GM23338 (cell line): ENCODE results near the gene PCDHGA1. TPM values are rescaled to one million over a fixed set of nuclear protein-coding genes. Genes with fewer than 3 reads are reported as not detected.

ENCODE experiments used
- ATAC-seq: fragments of 200-7000 bp; cut with Tn5 transposase; 3 replicates; pipeline ENCODE4 v1.9.1; 2020
- DNase-seq: peaks from one replicate; pipeline ENCODE4 v3.0.0-alpha.2; 2015; ENCODE audit warnings: low spot score
- H2AFZ ChIP-seq: fragments of 200-600 bp; sonication (generic); 2 replicates; pipeline ENCODE4 v1.8.0; 2016; ENCODE audit warnings: antibody characterized with exemption, mild to moderate bottlenecking, moderate library complexity
- H3F3A ChIP-seq: fragments of 200-600 bp; sonication (generic); replicated peaks from 2 replicates; pipeline ENCODE4 v1.8.0; 2017; ENCODE audit warnings: antibody characterized with exemption, mixed run types, low read depth
- H3K27ac ChIP-seq: fragments of 200-600 bp; sonication (generic); 2 replicates; pipeline ENCODE4 v1.6.1; 2016; ENCODE audit warnings: low read depth
- H3K27me3 ChIP-seq: fragments of 200-600 bp; sonication (generic); 2 replicates; pipeline ENCODE4 v1.8.0; 2016; ENCODE audit warnings: mild to moderate bottlenecking, mixed run types, moderate library complexity; ENCODE audit not compliant: insufficient read depth
- H3K36me3 ChIP-seq: fragments of 200-600 bp; sonication (generic); 2 replicates; pipeline ENCODE4 v1.8.0; 2016; ENCODE audit warnings: mild to moderate bottlenecking; ENCODE audit not compliant: insufficient read depth
- H3K4me1 ChIP-seq: fragments of 200-600 bp; sonication (generic); 2 replicates; pipeline ENCODE4 v1.8.0; 2016; ENCODE audit warnings: mild to moderate bottlenecking, moderate library complexity; ENCODE audit not compliant: insufficient read depth
- H3K4me2 ChIP-seq: fragments of 200-600 bp; sonication (generic); 2 replicates; pipeline ENCODE4 v1.7.1; 2017; ENCODE audit warnings: mixed run types
- H3K4me3 ChIP-seq: fragments of 200-600 bp; sonication (generic); 2 replicates; pipeline ENCODE4 v1.6.1; 2016; ENCODE audit warnings: mixed run types
- H3K79me2 ChIP-seq: fragments of 200-600 bp; sonication (generic); replicated peaks from 2 replicates; pipeline ENCODE4 v1.8.0; 2017; ENCODE audit warnings: mild to moderate bottlenecking; ENCODE audit not compliant: insufficient read depth
- H3K9me2 ChIP-seq: fragments of 200-600 bp; sonication (generic); 2 replicates; pipeline ENCODE4 v1.8.0; 2017; ENCODE audit not compliant: insufficient read depth
- H4K20me1 ChIP-seq: fragments of 200-600 bp; sonication (generic); replicated peaks from 2 replicates; pipeline ENCODE4 v1.8.0; 2017; ENCODE audit warnings: mild to moderate bottlenecking; ENCODE audit not compliant: insufficient read depth
- H3K27ac Mint-ChIP-seq: 2 replicates; pipeline ENCODE4 v1.8.0; 2020; ENCODE audit warnings: inconsistent platforms, mild to moderate bottlenecking, moderate library complexity, mixed read lengths
- H3K27me3 Mint-ChIP-seq: 3 replicates; pipeline ENCODE4 v1.8.0; 2022; ENCODE audit warnings: low read depth, mild to moderate bottlenecking, moderate library complexity, mixed read lengths, inconsistent platforms; ENCODE audit not compliant: insufficient read depth, poor library complexity
- H3K36me3 Mint-ChIP-seq: 3 replicates; pipeline ENCODE4 v1.8.0; 2021; ENCODE audit warnings: low read depth, mild to moderate bottlenecking, inconsistent platforms, moderate library complexity, mixed read lengths
- H3K4me1 Mint-ChIP-seq: 3 replicates; pipeline ENCODE4 v1.8.0; 2020; ENCODE audit warnings: mild to moderate bottlenecking, inconsistent platforms, mixed read lengths
- H3K4me3 Mint-ChIP-seq: 3 replicates; pipeline ENCODE4 v1.8.0; 2021; ENCODE audit warnings: moderate library complexity, mild to moderate bottlenecking, inconsistent platforms, mixed read lengths
- H3K9me3 Mint-ChIP-seq: 3 replicates; pipeline ENCODE4 v1.8.0; 2020; ENCODE audit warnings: moderate library complexity, mild to moderate bottlenecking, inconsistent platforms, mixed read lengths
- CREB1 ChIP-seq: fragments of 250-450 bp; sonication (Bioruptor Pico); IDR thresholded peaks from 2 replicates; pipeline ENCODE4 v1.5.0; 2020; ENCODE audit warnings: low read depth, mild to moderate bottlenecking, moderate library complexity
- ETS1 ChIP-seq: IDR thresholded peaks from 2 replicates; pipeline ENCODE4 v1.6.1; 2016; ENCODE audit warnings: antibody characterized with exemption
- EZH2 ChIP-seq: fragments of 200-600 bp; sonication (generic); IDR thresholded peaks from one replicate; pipeline ENCODE4 v1.8.0; 2017; ENCODE audit warnings: antibody characterized with exemption, mild to moderate bottlenecking, low read depth; ENCODE audit not compliant: unreplicated experiment
- NANOG ChIP-seq: IDR thresholded peaks from 2 replicates; pipeline ENCODE4 v1.6.1; 2016; ENCODE audit warnings: antibody characterized with exemption, borderline replicate concordance
- POLR2AphosphoS5 ChIP-seq: IDR thresholded peaks from 2 replicates; pipeline ENCODE4 v1.6.1; 2016; ENCODE audit warnings: antibody characterized with exemption, low read depth
- STAT1 ChIP-seq: IDR thresholded peaks from one replicate; pipeline ENCODE4 v1.6.1; 2016; ENCODE audit warnings: antibody characterized with exemption; ENCODE audit not compliant: unreplicated experiment
- ZNF114 ChIP-seq: fragments of 250-450 bp; sonication (Bioruptor Pico); IDR thresholded peaks from 2 replicates; pipeline ENCODE4 v1.5.0; 2020; ENCODE audit warnings: mild to moderate bottlenecking, moderate library complexity
- polyA plus RNA-seq: library from polyadenylated mRNA; unstranded; fragments of >200 nt; fragmentation: Nextera tagmentation; extraction: Ambion mirVana; gene quantifications from 2 replicates; pipeline ENCODE4 v1.2.1, GENCODE V29; 2016
- total RNA-seq: library from RNA; depleted of rRNA; stranded (reverse); fragments of >200 nt; shearing (Covaris generic); gene quantifications from 2 replicates; pipeline ENCODE4 v1.2.3, GENCODE V29; 2014

PCDHGA1 gene
- total and polyA plus RNA-seq, 2 experiments from 2014 or later: 0.39 to 1.7 TPM

GRCh38 chr5:141491323-141492167 is 161.2 kb downstream of the PCDHGA1 start (continued):
- peak; percentile 12; the same call in 1 of the 2 replicates for TF ChIP-seq CREB1 (CRISPR knock-in tag)
- TF ChIP-seq ZNF114: no peak
- no peak for TF ChIP-seq POLR2AphosphoS5
- TF ChIP-seq ETS1: 0 out of 2 replicates have a peak, but pooled peaks have one; percentile 1
- no peak for TF ChIP-seq NANOG

- H3F3A ChIP-seq: 0 out of 2 replicates have a peak, but pooled peaks cover 10% of the 10 kb centered on the region
- no peak overlapping the region for H3K27ac ChIP-seq
- H4K20me1 ChIP-seq: peaks cover 3% of the 10 kb centered on the region; the same call in 1 of the 2 replicates
- H3K27ac Mint-ChIP-seq: no peak overlapping the region
- H3K4me1 ChIP-seq: peaks cover 45% of the 10 kb centered on the region
- no peaks in the 10 kb centered on the region for H3K79me2 ChIP-seq
- no peaks in the 10 kb centered on the region for H3K9me2 ChIP-seq
- no peaks in the 10 kb centered on the region for H3K9me3 Mint-ChIP-seq
- H3K4me1 Mint-ChIP-seq: peaks cover 59% of the 10 kb centered on the region
- H3K4me3 ChIP-seq: peak overlapping the region; percentile 76
- peak overlapping the region; percentile 93 for H3K4me2 ChIP-seq
- H3K36me3 ChIP-seq: no peaks in the 10 kb centered on the region
- ATAC-seq: peak; percentile 46
- H3K4me3 Mint-ChIP-seq: peak overlapping the region; percentile 77
- peak overlapping the region; percentile 59 for H2AFZ ChIP-seq
- peaks cover 62% of the 10 kb centered on the region for H3K27me3 Mint-ChIP-seq
- DNase-seq: peak; percentile 70
- no peak for TF ChIP-seq ZNF114
- TF ChIP-seq ETS1: peak; percentile 14; the same call in 1 of the 2 replicates
- peaks cover 57% of the 10 kb centered on the region for H3K27me3 ChIP-seq
- H3K36me3 Mint-ChIP-seq: peaks cover 8% of the 10 kb centered on the region
These were observed 162.0 kb downstream of the PCDHGA1 start for GRCh38 chr5:141492168-141492885.

- Histone ChIP-seq H3K27ac (no peak overlapping the region), H3K4me3 (peak overlapping the region; percentile 51; the same call in 1 of the 2 replicates), H3K4me1 (peaks cover 42% of the 10 kb centered on the region), H3K27me3 (peaks cover 56% of the 10 kb centered on the region), H3F3A (0 out of 2 replicates have a peak, but pooled peaks cover 10% of the 10 kb centered on the region), H3K36me3 (no peaks in the 10 kb centered on the region), H3K9me2 (no peaks in the 10 kb centered on the region; the same call in 1 of the 2 replicates), H3K79me2 (no peaks in the 10 kb centered on the region), H4K20me1 (no peaks in the 10 kb centered on the region), H2AFZ (no peak overlapping the region), H3K4me2 (peak overlapping the region; percentile 79)
- peaks cover 54% of the 10 kb centered on the region for H3K4me1 Mint-ChIP-seq
- H3K27ac Mint-ChIP-seq: no peak overlapping the region
- peaks cover 18% of the 10 kb centered on the region for H3K36me3 Mint-ChIP-seq
- ATAC-seq: no peak
- H3K4me3 Mint-ChIP-seq: no peak overlapping the region; the same call in 2 of the 3 replicates
- DNase-seq: no peak
- TF ChIP-seq EZH2: peak; percentile 26
- TF ChIP-seq STAT1: no peak
- TF ChIP-seq ZNF114: no peak
- H3K27me3 Mint-ChIP-seq: peaks cover 62% of the 10 kb centered on the region
- no peaks in the 10 kb centered on the region for H3K9me3 Mint-ChIP-seq
These were observed 163.4 kb downstream of the PCDHGA1 start for GRCh38 chr5:141493500-141494422.
